HEK293 (cell line): Measurements from ENCODE around the gene HSPA2.

Experiments
- CTCF ChIA-PET: fragments of 350-600 bp; formaldehyde crosslinking; extraction: SDS; loops from one replicate; lab custom pipeline; 2021; ENCODE audit warnings: antibody characterized with exemption; lab: Yijun Ruan, JAX
- POLR2A ChIA-PET: fragments of 300-600 bp; formaldehyde crosslinking; extraction: SDS; loops from one replicate; lab custom pipeline; 2020; ENCODE audit warnings: antibody characterized with exemption, inconsistent platforms; lab: Yijun Ruan, JAX
- H3K27ac ChIP-seq: fragments of 200-500 bp; sonication (Bioruptor generic); 2 replicates; pipeline ENCODE4 v1.5.1; 2014; ENCODE audit warnings: low read depth, low read length, control low read depth, inconsistent platforms; ENCODE audit errors: extremely low read depth
- H3K36me3 ChIP-seq, 2 experiments: fragments of 200-500 bp in 1 of 2; sonication (Bioruptor generic) in 1 of 2; 1 replicate in 1 of 2; 2 replicates in 1 of 2; pipeline ENCODE4 v1.5.1; 2014 to 2017; ENCODE audit warnings: inconsistent platforms in 2 of 2, low read length in 2 of 2; ENCODE audit not compliant: control insufficient read depth in 2 of 2, insufficient read depth in 1 of 2
- H3K4me1 ChIP-seq: fragments of 200-500 bp; sonication (Bioruptor generic); 2 replicates; pipeline ENCODE4 v1.5.1; 2014; ENCODE audit warnings: mild to moderate bottlenecking, low read length, inconsistent platforms; ENCODE audit not compliant: control insufficient read depth, insufficient read depth
- H3K4me3 ChIP-seq: 2 replicates; pipeline ENCODE4 v1.5.1; 2011; ENCODE audit warnings: low read depth, mild to moderate bottlenecking, control low read depth, low read length, moderate library complexity
- H3K9me3 ChIP-seq: fragments of 200-500 bp; sonication (Bioruptor generic); 2 replicates; pipeline ENCODE4 v1.5.1; 2014; ENCODE audit warnings: low read depth, low read length, inconsistent platforms; ENCODE audit not compliant: control insufficient read depth, insufficient read depth
- GFI1B ChIP-seq: fragments of 450-650 bp; formaldehyde crosslinking; IDR thresholded peaks from 2 replicates; pipeline ENCODE4 v1.5.1; 2016; ENCODE audit warnings: missing biosample characterization, missing genetic modification characterization
- HOXC10 ChIP-seq: sonication (generic); formaldehyde crosslinking; IDR thresholded peaks from 2 replicates; pipeline ENCODE4 v1.8.1; 2023; ENCODE audit warnings: mild to moderate bottlenecking, missing genetic modification reagents
- IKZF3 ChIP-seq: fragments of 450-650 bp; IDR thresholded peaks from 2 replicates; pipeline ENCODE4 v1.5.0; 2018; ENCODE audit warnings: missing biosample characterization, mild to moderate bottlenecking, missing genetic modification characterization, moderate library complexity
- PRDM6 ChIP-seq: fragments of 450-650 bp; formaldehyde crosslinking; IDR thresholded peaks from 2 replicates; pipeline ENCODE4 v1.5.1; 2017; ENCODE audit warnings: missing biosample characterization, missing genetic modification characterization
- SP2 ChIP-seq: fragments of 450-650 bp; formaldehyde crosslinking; IDR thresholded peaks from 2 replicates; pipeline ENCODE4 v1.5.1; 2016; ENCODE audit warnings: missing biosample characterization, missing genetic modification characterization
- SP3 ChIP-seq: fragments of 450-650 bp; formaldehyde crosslinking; IDR thresholded peaks from 2 replicates; pipeline ENCODE4 v1.5.1; 2016; ENCODE audit warnings: missing biosample characterization, missing genetic modification characterization
- TRIM28 ChIP-seq: IDR thresholded peaks from 2 replicates; pipeline ENCODE4 v1.6.1; 2011; ENCODE audit warnings: low read length, control low read depth, borderline replicate concordance
- ZBTB17 ChIP-seq: fragments of 450-650 bp; formaldehyde crosslinking; IDR thresholded peaks from 2 replicates; pipeline ENCODE4 v1.5.1; 2016; ENCODE audit warnings: missing biosample characterization, missing genetic modification characterization
- ZBTB20 ChIP-seq: fragments of 450-650 bp; formaldehyde crosslinking; IDR thresholded peaks from 2 replicates; pipeline ENCODE4 v1.5.1; 2016; ENCODE audit warnings: missing biosample characterization, missing genetic modification characterization
- ZBTB44 ChIP-seq: fragments of 450-650 bp; IDR thresholded peaks from 2 replicates; pipeline ENCODE4 v1.5.1; 2018; ENCODE audit warnings: missing biosample characterization, mild to moderate bottlenecking, missing genetic modification characterization
- ZBTB8A ChIP-seq: fragments of 450-650 bp; formaldehyde crosslinking; IDR thresholded peaks from 2 replicates; pipeline ENCODE4 v1.5.1; 2016; ENCODE audit warnings: missing biosample characterization, missing genetic modification characterization
- ZEB2 ChIP-seq: fragments of 450-650 bp; formaldehyde crosslinking; IDR thresholded peaks from 2 replicates; pipeline ENCODE4 v1.5.1; 2016; ENCODE audit warnings: missing biosample characterization, missing genetic modification characterization
- ZIC2 ChIP-seq: fragments of 450-650 bp; formaldehyde crosslinking; IDR thresholded peaks from 2 replicates; pipeline ENCODE4 v1.5.1; 2016; ENCODE audit warnings: missing biosample characterization, missing genetic modification characterization
- ZNF335 ChIP-seq: fragments of 450-650 bp; formaldehyde crosslinking; conservative IDR thresholded peaks from 2 replicates; pipeline ENCODE4 v1.5.1; 2016; ENCODE audit warnings: missing biosample characterization, missing genetic modification characterization
- ZNF341 ChIP-seq: fragments of 450-650 bp; formaldehyde crosslinking; IDR thresholded peaks from 2 replicates; pipeline ENCODE4; 2016; ENCODE audit warnings: low read depth, missing biosample characterization, missing genetic modification characterization
- ZNF366 ChIP-seq: fragments of 450-650 bp; formaldehyde crosslinking; conservative IDR thresholded peaks from 2 replicates; pipeline ENCODE4 v1.5.1; 2016; ENCODE audit warnings: missing biosample characterization, missing genetic modification characterization
- ZNF394 ChIP-seq: fragments of 450-650 bp; formaldehyde crosslinking; IDR thresholded peaks from 2 replicates; pipeline ENCODE4 v1.5.1; 2016; ENCODE audit warnings: missing biosample characterization, missing genetic modification characterization, mild to moderate bottlenecking, moderate library complexity, borderline replicate concordance
- ZNF560 ChIP-seq: fragments of 450-650 bp; formaldehyde crosslinking; IDR thresholded peaks from 2 replicates; pipeline ENCODE4 v1.5.1; 2017; ENCODE audit warnings: missing biosample characterization, missing genetic modification characterization, borderline replicate concordance
- ZNF600 ChIP-seq: fragments of 450-650 bp; formaldehyde crosslinking; IDR thresholded peaks from 2 replicates; pipeline ENCODE4 v1.5.1; 2016; ENCODE audit warnings: missing biosample characterization, missing genetic modification characterization
- ZSCAN23 ChIP-seq: fragments of 450-650 bp; formaldehyde crosslinking; IDR thresholded peaks from 2 replicates; pipeline ENCODE4 v1.5.1; 2016; ENCODE audit warnings: missing biosample characterization, missing genetic modification characterization
- ZSCAN30 ChIP-seq: fragments of 450-650 bp; IDR thresholded peaks from 2 replicates; pipeline ENCODE4 v1.5.1; 2018; ENCODE audit warnings: missing biosample characterization, mild to moderate bottlenecking, missing genetic modification characterization, moderate library complexity
- TF ChIP-seq, protein P1 (sequence below): IDR thresholded peaks from 2 replicates; pipeline ENCODE4 v1.6.1; 2011; ENCODE audit warnings: mild to moderate bottlenecking, low read depth, low read length, borderline replicate concordance
- TF ChIP-seq, protein P2 (sequence below): fragments of 450-650 bp; formaldehyde crosslinking; IDR thresholded peaks from 2 replicates; pipeline ENCODE4 v1.5.1; 2016; ENCODE audit warnings: missing biosample characterization, missing genetic modification characterization
- TF ChIP-seq, protein P3 (sequence below): fragments of 450-650 bp; formaldehyde crosslinking; IDR thresholded peaks from 2 replicates; pipeline ENCODE4 v1.5.1; 2016; ENCODE audit warnings: missing biosample characterization, missing genetic modification characterization

The HSPA2 gene

GRCh38 chr14:64500088-64500487 lies 40.5 kb upstream of the HSPA2 start:
- POLR2A ChIA-PET: no interaction called here
- peaks cover 20% of the 10 kb centered on the region for H3K4me1 ChIP-seq
- TF ChIP-seq ZNF560 (tag by site-specific recombination) (no peak), PRDM6 (tag by site-specific recombination) (peak; percentile 79)
- H3K27ac ChIP-seq: no peak overlapping the region
- H3K36me3 ChIP-seq: peaks cover 9 to 11% of the 10 kb centered on the region in 2 experiments; a peak in 2 of 3 replicates
- no peaks in the 10 kb centered on the region for H3K9me3 ChIP-seq
- CTCF ChIA-PET: interaction anchor here (0.6 kb wide), 1 partner anchor 9 kb away, joined by 4 read pairs; no protein-coding TSS in a partner anchor
- H3K4me3 ChIP-seq: no peak overlapping the region

DNA sequence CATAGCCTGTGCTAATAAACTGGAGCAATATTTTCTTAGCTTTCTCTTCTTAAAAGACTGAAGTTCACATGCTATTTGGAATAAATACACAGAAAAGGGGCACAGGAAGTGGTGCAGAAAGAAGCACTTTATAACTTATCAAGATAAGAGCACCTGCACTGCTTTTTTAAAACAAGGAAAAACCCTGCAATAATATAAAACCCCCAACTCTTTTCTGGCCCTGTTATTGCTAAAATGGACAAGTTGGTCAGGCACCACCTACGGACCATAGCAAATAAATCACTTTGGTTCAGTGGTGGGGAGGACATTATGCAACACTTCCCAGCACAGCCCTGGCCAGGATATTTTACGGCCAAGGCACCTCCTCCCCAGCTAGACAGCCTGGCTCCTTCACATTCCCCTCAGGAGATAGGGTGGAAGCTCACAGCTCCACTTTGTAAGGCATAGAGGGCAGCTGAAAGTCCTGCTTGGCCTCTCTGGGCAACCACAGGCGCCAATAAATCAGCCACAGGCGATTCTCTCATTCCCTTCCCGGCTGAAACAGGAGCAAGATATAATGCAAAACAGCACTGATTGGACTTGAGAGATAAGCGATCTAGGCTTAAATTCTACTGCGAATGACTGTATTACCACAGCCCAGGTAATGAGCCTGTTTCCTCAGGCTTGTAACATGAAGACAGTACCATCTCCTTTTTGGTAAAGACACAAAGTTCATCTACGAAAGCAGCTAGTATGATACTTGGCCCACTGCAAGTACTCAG lies 39.0 kb upstream of the HSPA2 start:
- peak overlapping the region; percentile 8 for H3K4me3 ChIP-seq
- H3K27ac ChIP-seq: peak overlapping the region; percentile 99
- TF ChIP-seq ZNF341 (peak; percentile 96), ZBTB17 (peak; percentile 39; the same call in 1 of the 2 replicates), ZNF366 (tag by site-specific recombination) (0 out of 2 replicates have a peak, but pooled peaks have one; percentile 30), IKZF3 (tag by site-specific recombination) (peak; percentile 67), ZBTB44 (tag by site-specific recombination) (no peak), HOXC10 (CRISPR knock-in tag) (no peak), ZNF335 (peak; percentile 53; the same call in 1 of the 2 replicates), SP3 (peak; percentile 19; the same call in 1 of the 2 replicates), ZEB2 (0 out of 2 replicates have a peak, but pooled peaks have one; percentile 15), TRIM28 (peak; percentile 98), ZBTB8A (tag by site-specific recombination) (peak; percentile 27; the same call in 1 of the 2 replicates), ZBTB20 (peak; percentile 27; the same call in 1 of the 2 replicates), SP2 (tag by site-specific recombination) (peak; percentile 57), ZNF600 (tag by site-specific recombination) (peak; percentile 68; the same call in 1 of the 2 replicates), ZSCAN23 (tag by site-specific recombination) (no peak), ZNF394 (tag by site-specific recombination) (no peak), ZIC2 (tag by site-specific recombination) (peak; percentile 23; the same call in 1 of the 2 replicates), GFI1B (0 out of 2 replicates have a peak, but pooled peaks have one; percentile 38), ZSCAN30 (tag by site-specific recombination) (0 out of 2 replicates have a peak, but pooled peaks have one; percentile 16)
- TF ChIP-seq, protein P1, sequence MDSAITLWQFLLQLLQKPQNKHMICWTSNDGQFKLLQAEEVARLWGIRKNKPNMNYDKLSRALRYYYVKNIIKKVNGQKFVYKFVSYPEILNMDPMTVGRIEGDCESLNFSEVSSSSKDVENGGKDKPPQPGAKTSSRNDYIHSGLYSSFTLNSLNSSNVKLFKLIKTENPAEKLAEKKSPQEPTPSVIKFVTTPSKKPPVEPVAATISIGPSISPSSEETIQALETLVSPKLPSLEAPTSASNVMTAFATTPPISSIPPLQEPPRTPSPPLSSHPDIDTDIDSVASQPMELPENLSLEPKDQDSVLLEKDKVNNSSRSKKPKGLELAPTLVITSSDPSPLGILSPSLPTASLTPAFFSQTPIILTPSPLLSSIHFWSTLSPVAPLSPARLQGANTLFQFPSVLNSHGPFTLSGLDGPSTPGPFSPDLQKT: no peak
- TF ChIP-seq, protein P2, sequence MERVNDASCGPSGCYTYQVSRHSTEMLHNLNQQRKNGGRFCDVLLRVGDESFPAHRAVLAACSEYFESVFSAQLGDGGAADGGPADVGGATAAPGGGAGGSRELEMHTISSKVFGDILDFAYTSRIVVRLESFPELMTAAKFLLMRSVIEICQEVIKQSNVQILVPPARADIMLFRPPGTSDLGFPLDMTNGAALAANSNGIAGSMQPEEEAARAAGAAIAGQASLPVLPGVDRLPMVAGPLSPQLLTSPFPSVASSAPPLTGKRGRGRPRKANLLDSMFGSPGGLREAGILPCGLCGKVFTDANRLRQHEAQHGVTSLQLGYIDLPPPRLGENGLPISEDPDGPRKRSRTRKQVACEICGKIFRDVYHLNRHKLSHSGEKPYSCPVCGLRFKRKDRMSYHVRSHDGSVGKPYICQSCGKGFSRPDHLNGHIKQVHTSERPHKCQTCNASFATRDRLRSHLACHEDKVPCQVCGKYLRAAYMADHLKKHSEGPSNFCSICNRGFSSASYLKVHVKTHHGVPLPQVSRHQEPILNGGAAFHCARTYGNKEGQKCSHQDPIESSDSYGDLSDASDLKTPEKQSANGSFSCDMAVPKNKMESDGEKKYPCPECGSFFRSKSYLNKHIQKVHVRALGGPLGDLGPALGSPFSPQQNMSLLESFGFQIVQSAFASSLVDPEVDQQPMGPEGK (tag by site-specific recombination): peak; percentile 57; the same call in 1 of the 2 replicates
- TF ChIP-seq, protein P3, sequence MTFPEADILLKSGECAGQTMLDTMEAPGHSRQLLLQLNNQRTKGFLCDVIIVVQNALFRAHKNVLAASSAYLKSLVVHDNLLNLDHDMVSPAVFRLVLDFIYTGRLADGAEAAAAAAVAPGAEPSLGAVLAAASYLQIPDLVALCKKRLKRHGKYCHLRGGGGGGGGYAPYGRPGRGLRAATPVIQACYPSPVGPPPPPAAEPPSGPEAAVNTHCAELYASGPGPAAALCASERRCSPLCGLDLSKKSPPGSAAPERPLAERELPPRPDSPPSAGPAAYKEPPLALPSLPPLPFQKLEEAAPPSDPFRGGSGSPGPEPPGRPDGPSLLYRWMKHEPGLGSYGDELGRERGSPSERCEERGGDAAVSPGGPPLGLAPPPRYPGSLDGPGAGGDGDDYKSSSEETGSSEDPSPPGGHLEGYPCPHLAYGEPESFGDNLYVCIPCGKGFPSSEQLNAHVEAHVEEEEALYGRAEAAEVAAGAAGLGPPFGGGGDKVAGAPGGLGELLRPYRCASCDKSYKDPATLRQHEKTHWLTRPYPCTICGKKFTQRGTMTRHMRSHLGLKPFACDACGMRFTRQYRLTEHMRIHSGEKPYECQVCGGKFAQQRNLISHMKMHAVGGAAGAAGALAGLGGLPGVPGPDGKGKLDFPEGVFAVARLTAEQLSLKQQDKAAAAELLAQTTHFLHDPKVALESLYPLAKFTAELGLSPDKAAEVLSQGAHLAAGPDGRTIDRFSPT: peak; percentile 23; the same call in 1 of the 2 replicates

More for the DNA sequence above, 39.0 kb upstream of the HSPA2 start:
- CTCF ChIA-PET: interaction anchor here (0.6 to 1.3 kb wide), 4 partner anchors 9 to 135 kb away, joined by 3 to 4 read pairs (median 3); no protein-coding TSS in a partner anchor
- POLR2A ChIA-PET: interaction anchor here (1.2 to 5.2 kb wide), 6 partner anchors 9 to 163 kb away, joined by 3 to 54 read pairs (median 4); partner anchors contain the start of genes HSPA2 and MTHFD1
- Histone ChIP-seq H3K4me1 (peaks cover 20% of the 10 kb centered on the region), H3K36me3 (peaks cover 7 to 11% of the 10 kb centered on the region in 2 experiments; a peak in 2 of 3 replicates), H3K9me3 (no peaks in the 10 kb centered on the region)
